Umbilical cord (tissue), 2 donors: ENCODE data around the gene NELL1. TPM values are rescaled to one million over a fixed set of nuclear protein-coding genes. Genes with fewer than 3 reads are reported as not detected.

Experiments
- DNase-seq: peaks from one replicate; pipeline ENCODE4 v3.0.0-alpha.2; 2015; ENCODE audit warnings: low spot score
- total RNA-seq: library from RNA; depleted of rRNA; stranded (reverse); fragments of >200 nt; gene quantifications from one replicate; pipeline ENCODE4 v1.2.3, GENCODE V29; 2014; ENCODE audit warnings: low replicate concordance; ENCODE audit not compliant: insufficient read depth

NELL1 gene
- total RNA-seq, 1 donor from 2014 or later: 4.3 TPM

GRCh38 chr11:21481255-21481654 lies 811.9 kb downstream of the NELL1 start:
- DNase-seq: no peak

- DNase-seq: no peak
Measured at GRCh38 chr11:21484039-21484438, 814.7 kb downstream of the NELL1 start.

GRCh38 chr11:21485006-21485405 lies 815.6 kb downstream of the NELL1 start:
- DNase-seq: no peak

GRCh38 chr11:21485426-21485825 lies 816.0 kb downstream of the NELL1 start:
- no peak for DNase-seq

- DNase-seq: no peak
Measured at GRCh38 chr11:21489416-21490115, 820.2 kb downstream of the NELL1 start.

GRCh38 chr11:21492931-21493330 lies 823.5 kb downstream of the NELL1 start:
- DNase-seq: no peak

- DNase-seq: no peak
Measured at GRCh38 chr11:21494946-21495345, 825.6 kb downstream of the NELL1 start.

- no peak for DNase-seq
Measured at GRCh38 chr11:21495879-21496278, 826.5 kb downstream of the NELL1 start.

GRCh38 chr11:21501245-21501644 lies 831.9 kb downstream of the NELL1 start:
- no peak for DNase-seq

GRCh38 chr11:21505070-21505469 lies 835.7 kb downstream of the NELL1 start:
- DNase-seq: no peak

- peak; percentile 20 for DNase-seq
Measured at GRCh38 chr11:21511835-21512440, 842.6 kb downstream of the NELL1 start.

- DNase-seq: no peak
Measured at GRCh38 chr11:21514316-21514715, 844.9 kb downstream of the NELL1 start.

- no peak for DNase-seq
Measured at GRCh38 chr11:21520244-21520643, 850.9 kb downstream of the NELL1 start.

GRCh38 chr11:21529187-21529586 lies 859.8 kb downstream of the NELL1 start:
- no peak for DNase-seq

GRCh38 chr11:21534288-21534687 lies 864.9 kb downstream of the NELL1 start:
- DNase-seq: no peak

GRCh38 chr11:21537980-21538379 lies 868.6 kb downstream of the NELL1 start:
- no peak for DNase-seq

GRCh38 chr11:21541187-21541751 lies 871.9 kb downstream of the NELL1 start:
- DNase-seq: no peak

GRCh38 chr11:21543901-21544300 lies 874.5 kb downstream of the NELL1 start:
- no peak for DNase-seq

- DNase-seq: no peak
Measured at GRCh38 chr11:21545699-21546098, 876.3 kb downstream of the NELL1 start.

GRCh38 chr11:21546703-21547102 lies 877.3 kb downstream of the NELL1 start:
- no peak for DNase-seq

GRCh38 chr11:21552911-21553310 lies 883.5 kb downstream of the NELL1 start:
- DNase-seq: no peak

- DNase-seq: no peak
Measured at GRCh38 chr11:21553795-21554194, 884.4 kb downstream of the NELL1 start.

- DNase-seq: no peak
Measured at GRCh38 chr11:21554284-21554683, 884.9 kb downstream of the NELL1 start.
